ENCODE results near the gene JMJD1C.

The JMJD1C gene

DNA sequence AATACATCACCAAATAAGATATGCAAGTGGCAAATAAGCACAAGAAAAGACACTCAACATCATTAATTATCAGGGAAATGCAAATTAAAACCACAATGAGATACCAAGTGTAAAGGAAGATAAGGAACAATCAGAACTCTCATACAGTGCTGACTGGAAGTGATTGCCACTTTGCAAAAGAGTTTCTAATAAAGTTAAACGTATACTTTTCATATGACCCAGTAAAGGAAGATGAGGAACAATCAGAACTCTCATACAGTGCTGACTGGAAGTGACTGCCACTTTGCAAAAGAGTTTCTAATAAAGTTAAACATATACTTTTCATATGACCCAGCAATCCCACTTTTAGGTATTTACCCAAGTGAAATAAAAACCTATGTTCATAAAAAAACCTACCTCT lies 12.2 kb upstream of the JMJD1C start:
- FAIRE-seq: no peak

DNA sequence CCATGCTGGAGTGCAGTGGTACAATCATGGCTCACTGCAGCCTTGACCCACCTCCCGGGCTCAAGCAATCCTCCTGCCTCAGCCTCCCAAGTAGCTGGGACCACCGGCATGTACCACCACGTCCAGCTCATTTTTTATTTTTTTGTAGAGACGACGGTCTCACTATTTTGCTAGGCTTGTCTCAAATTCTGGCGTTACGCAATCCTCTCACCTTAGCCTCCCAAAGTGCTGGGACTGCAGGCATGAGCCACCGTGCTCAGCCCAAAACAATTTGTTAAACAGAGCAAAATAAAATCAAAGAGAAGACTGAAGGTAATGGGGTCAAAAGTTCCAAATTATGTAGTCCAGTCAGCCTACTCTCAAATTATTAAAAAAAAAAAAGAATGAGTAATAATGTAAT lies 8.7 kb upstream of the JMJD1C start:
- FAIRE-seq: no peak

DNA sequence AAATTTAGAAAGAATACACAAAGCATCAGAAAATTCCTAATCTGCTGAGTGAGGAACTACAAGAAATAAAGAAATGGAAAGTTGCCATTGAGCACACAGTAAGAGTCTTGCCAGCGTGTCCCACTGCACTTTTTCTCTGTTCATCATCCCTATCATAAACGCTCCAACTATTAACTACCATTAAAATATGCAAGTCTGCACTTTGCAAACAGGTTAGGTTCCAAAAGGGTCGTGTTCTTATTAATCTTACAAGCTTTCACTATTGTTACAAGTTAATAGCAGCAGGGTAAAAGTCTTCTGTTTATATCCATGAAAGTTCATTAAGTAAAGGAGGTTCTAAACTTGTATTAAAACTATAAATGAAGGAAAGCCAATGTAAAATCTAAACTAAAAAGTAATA lies 5.2 kb upstream of the JMJD1C start:
- FAIRE-seq: no peak

DNA sequence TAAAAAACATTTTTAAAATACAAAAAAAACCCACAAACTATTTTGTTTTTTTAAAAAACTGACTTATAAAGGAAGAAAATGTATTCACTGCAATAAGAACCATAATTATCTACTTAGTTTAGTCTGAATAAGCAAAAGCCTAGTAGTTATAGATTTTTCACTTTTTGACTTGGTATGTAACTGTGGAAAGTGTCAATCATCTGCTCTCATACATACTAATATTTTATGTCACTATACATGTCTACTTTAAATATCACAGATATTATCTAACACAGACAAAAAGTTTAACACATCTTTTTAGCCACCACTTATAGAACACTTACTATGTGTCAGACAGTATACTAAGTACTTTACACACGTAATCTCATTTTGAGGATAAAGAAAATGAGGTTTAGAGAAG lies 3.2 kb upstream of the JMJD1C start:
- no peak for FAIRE-seq

DNA sequence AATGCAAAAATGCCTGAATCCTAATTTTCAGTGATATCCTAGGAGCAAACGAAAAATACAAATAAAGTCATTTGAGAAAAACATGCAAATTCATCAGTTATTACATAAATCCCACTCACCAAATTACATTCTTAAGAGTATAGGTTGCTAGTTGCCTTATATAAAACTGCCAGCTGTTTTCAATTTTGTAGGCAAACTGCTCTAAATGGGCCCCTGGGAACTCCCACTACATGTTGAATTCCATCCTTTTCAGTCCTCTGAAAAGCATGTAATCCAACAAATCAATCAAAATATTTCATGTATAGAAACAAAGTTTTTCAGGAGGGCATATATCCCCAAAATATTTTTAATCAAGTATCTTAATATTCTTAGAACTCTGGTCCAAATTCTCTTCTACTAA lies 2.1 kb upstream of the JMJD1C start:
- FAIRE-seq: no peak

DNA sequence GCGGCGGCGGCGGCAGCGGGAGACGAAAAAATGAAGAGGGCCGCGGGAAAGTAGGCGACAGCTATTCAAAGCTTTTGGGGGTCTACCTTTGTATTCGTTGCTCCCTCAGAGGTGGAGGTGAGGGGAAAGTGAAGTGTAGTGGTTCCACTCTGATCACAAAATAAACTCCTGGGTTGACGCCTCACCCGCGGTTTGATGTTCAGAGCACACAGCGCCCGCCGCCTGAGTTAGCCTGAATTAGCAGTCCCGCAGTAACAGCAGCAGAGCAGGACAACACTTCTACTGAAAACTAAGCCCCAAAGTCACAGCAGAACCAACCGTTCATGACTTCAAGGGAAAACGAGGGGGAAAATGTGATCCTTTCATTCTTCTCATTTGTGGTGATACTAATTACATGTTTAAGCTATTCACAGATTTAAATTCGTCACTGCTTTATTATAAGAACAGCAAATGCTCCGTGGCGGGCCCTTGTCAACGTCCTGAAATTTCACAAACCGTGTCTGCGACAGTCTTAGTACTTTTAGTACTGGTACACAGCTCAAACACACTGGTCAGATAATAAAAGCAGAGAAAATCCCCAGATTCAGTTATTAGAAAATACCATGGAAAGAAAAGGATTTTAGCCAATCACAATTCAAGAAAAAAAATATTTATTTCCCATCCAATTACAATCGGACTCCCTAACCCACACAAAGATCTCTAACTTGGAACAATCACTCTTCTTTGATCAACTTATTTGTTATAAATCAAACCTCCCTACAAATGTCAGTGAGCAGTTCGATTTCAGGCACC lies 563 bp upstream of the JMJD1C start:
- FAIRE-seq: no peak

DNA sequence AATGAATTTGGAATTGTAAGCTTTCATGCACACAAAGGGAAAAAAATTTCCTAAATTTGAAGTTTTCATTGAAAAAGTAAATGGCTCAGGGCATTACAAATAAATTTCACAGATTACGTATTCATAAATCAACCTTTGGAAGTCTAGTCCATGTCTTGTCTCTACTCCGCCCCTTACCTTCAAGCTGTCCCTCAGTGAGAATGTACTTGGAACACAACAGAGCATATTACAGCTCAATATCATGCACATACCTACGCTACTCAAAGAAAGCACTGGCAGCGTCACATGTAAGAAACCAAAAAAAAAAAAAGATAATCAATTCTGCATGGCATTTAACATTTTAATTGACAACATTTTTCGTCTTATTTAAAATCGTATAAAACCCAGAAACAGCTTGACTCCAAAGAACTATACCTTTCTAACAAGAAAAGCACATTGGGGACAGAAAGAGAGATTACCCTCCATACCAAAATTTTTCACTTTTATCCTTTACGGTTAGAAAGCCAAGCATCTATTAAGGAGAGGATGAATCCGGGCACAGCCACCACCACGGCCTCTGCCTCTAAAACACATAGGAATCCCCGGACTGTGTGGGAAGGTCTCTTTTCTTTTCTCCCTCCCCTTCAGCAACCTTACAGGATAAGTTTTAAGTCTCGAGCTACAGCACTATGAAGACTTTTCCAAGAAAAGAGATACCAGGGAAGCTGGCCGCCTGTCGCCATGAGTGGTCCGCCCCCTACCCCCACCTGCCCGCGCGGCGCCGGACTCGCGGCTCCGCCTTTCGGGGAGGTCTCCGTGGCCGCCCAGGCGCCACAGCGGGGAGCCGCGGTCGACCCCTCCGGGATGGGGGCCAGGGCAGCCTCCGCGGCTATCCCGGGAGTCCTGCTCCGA lies 1.1 kb downstream of the JMJD1C start:
- no peak for FAIRE-seq

DNA sequence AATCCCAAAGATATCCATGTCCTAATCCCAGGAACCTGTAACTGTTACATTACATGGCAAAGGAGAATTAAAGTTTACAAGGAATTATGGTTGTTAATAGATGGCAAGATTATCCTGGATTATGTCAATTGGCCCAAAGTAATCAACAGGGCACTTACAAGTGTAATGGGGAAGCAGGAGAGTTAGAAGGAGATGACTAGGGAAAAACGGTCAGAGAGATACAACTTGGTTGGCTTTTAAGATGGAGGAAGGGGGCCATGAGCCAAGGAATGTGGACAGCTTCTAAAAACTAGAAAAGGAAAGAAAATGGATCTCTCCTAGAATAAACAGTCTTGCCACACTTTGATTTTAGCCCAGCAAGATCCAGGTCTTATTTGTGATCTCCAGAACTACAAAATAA lies 3.3 kb downstream of the JMJD1C start:
- FAIRE-seq: no peak

DNA sequence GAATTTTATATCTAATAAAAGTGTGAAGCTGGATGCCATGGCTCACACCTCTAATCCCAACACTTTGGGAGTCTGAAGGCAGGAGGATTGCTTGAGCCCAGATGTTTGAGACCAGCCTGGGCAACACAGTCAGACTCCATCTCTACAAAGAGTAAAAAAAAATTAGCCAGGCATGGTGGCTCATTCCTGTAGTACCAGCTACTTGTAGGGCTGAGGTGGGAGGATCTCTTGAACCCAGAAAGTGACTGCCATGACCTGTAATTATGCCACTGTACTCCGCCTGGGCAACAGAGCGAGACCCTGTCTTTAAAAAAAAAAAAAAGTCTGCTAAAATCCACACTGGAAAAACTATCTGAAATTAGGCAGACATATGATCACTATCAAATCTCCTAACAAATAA lies 7.6 kb downstream of the JMJD1C start:
- FAIRE-seq: no peak

DNA sequence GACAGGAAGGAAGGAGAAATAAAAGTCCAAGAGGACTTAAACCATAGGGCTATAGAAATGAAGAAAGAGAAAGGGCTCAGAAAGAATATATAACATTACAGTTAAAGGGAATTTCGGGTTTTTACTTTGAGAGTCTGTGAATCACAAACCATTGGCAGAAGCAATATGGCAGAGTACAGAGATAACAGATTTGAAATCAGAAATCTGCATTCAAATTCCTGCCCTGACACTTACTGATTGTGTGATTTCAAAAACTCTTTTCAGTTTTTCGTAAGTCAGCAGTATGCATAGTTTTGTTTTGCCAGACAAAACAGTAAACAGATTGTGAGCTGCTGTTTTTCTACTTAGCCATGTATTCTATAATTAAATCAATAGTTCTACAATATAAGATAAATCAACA lies 8.2 kb downstream of the JMJD1C start:
- FAIRE-seq: no peak

DNA sequence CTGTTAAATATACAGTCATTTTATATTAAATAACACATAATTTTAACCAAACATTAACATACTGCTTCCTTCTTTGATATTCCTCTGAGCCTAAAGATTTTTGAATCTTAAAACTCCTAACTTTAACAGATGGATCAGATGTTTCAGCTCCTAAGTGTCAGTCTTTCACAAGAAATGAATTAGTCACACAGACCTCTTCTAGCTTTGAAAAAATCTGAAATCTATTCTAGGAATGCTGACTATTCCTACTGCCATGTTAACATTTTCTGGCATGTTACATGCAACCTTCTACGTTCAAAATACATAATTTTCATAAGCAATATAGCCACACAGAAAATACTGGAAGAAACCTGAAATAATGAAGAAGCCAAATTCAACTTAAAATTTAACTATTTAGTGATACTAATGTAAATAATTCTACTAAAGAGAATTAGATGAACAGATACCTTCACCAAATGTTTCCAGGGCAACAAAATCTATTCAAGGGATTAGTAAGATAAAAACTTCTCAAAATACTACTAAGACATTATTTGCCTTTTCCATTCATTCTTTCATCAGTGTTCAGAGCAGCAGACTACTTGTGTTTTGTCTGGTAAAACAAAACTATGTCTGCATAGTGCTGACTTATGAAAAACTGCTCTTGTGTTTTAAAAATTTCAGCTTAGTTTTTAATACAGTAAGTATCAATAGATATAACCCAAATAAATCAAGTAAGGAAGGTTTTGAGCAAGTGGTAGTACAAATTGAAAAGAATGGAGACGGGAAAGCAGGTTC lies 9.2 kb downstream of the JMJD1C start:
- FAIRE-seq: no peak

DNA sequence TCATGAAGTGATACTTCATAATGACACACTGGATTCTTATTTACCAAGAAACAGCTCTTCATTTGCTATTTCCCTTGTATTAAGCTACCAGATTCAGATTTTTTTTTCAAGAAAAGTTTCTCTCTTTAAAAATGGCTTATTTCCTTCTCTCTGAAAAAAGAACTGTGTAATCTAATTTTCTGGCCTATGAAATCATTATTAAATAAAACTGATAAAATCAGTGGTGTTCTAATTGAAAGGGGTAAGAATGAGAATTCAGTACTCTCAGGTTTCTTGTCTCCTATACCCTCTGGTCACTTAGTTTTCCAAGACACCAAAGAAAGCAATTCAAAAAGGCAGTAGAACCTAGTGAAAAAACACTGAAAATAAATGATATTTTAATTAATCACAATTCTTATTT lies 10.3 kb downstream of the JMJD1C start:
- FAIRE-seq: no peak

DNA sequence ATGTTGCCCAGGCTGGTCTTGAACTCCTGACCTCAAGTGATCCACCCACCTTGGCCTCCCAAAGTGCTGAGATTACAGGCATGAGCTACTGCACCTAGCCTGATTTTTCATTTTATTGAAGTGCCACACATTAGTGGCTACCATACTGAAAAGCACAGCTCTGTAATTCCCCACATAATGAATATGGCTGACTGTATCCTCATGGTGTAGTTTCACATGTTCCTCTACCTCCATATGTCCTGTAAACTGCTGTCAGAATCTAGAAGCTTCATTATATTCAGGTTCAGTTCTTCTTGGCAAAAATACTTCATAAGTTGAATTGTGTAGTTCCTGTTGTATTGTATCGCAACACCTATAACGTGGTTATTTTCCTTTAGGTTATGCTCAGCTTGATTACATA lies 11.1 kb downstream of the JMJD1C start:
- FAIRE-seq: no peak

DNA sequence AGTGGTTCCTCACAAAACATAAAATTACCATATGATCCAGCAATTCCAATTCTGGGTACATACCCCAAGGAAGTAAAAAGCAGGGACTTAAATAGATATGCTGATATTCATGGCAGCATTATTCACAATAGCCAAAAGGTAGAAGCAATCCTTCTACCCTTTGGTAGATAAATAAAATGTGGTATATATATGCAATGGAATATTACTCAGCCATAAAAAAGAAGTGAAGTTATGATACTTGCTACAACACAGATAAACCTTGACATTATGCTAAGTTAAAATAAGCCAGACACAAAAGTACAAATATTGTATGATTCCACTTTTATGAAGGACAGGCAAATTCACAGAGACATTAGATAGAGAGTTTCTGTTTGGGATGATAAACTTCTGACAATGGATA lies 13.3 kb downstream of the JMJD1C start:
- no peak for FAIRE-seq

DNA sequence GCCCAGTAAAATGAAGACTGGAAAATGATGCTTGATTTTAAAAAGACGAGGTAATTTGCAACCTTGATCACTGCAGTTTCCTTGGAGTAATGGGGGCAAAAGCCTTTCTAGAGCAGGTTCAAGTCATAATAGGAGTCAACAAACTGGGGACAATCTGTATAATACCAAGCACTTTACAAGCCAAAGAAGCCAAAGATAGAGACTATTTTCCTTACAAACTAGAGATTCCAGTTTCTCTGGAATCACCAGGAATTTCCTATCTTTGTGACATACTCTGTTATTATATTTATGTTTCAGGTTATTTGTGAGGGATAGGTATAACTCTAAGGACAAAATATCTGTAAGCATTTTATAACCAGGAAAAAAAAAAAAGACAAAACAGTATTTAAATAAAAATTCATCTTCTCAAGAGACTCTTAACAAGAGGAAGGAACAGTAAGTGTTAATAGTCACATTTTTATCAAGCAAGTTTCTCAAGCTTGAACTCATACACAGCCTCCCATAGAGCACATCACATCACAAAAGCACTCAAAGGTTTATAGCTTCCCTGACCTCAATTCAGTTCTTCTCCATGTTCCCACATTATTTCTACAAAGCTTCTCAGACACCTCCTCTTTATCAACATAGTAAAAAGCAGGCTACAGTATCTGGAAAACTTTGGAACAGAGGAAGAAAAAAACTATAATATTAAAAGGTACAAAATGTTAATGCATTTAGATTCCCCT lies 18.9 kb downstream of the JMJD1C start:
- FAIRE-seq: no peak

DNA sequence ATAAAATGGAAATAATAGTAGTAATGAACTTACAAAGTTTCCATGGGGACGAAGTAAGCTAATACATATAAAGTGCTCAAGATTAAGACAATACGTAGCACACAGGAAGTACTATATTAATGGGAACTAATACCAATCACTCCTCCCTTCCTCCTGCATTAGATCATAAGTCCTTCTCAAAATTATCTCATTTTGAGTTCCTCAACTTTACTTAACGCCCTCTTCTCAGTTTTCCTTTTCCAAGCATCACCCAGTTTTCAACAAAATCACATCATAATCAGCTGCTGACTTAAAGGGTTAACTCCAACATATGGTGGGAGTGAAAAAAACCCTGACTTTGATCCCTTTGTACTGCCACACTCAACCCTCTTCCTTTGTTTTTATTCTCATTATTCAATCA lies 24.4 kb downstream of the JMJD1C start:
- no peak for FAIRE-seq

DNA sequence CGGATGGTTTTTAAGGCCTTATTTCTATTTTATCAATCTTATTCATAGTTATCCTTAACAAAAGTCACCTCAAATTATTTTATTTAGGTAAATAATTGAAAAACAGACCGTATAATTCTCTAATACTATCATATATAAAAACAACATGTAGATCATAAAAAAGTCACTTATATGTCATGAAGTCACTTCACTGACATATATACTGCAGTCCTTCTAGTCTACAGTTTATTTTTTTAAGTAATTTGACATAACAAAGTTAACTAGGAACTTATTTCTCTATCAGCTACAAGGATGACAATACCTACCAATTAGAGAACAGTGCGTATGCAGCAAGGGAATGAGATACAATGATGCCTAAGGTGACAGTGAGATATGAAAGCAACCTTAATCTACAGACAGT lies 26.2 kb downstream of the JMJD1C start:
- FAIRE-seq: no peak

DNA sequence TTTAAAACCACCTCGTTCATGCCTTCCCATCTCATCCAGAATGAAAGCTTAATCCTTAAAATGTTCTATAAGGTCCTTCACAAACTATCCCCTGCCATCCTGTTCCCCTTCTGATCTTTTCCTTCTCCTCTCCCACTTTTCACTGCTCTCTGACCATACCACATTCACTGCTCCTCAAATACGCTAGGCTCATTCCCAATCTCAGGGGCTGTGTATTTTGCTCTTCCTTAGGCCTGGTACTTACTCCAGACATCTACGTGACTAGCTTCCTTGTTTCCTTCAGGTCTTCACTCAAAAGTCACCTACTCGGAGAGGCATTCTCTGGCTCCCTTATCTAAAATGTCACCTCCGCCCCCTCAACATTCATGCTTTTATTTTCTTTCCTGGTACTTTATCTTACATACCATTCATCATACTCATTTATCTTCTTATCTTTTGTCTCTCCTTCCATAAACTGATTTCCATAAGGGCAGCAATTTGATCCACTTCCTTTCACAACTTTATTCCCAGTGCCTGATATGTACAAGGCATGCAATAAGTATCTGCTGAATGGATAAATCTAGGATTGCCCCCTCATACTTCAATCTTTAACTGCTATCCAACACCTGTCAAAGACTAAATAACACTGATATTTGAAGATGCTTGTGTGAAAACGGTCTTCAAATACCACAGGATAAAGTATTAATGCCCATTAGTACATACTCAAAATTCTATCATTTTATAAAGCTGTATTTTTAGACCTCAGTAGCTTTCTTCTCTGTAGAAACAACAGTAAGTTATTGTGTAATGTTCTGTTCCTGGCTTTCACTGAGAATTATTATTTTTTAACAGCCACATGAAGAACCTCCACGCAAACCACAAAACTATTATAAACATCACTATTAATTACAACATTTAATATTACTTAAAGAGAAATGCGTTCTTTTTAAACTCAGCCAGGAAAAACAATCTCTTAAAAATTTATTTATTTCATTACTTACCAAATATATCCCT lies 27.0 kb downstream of the JMJD1C start:
- FAIRE-seq: no peak

DNA sequence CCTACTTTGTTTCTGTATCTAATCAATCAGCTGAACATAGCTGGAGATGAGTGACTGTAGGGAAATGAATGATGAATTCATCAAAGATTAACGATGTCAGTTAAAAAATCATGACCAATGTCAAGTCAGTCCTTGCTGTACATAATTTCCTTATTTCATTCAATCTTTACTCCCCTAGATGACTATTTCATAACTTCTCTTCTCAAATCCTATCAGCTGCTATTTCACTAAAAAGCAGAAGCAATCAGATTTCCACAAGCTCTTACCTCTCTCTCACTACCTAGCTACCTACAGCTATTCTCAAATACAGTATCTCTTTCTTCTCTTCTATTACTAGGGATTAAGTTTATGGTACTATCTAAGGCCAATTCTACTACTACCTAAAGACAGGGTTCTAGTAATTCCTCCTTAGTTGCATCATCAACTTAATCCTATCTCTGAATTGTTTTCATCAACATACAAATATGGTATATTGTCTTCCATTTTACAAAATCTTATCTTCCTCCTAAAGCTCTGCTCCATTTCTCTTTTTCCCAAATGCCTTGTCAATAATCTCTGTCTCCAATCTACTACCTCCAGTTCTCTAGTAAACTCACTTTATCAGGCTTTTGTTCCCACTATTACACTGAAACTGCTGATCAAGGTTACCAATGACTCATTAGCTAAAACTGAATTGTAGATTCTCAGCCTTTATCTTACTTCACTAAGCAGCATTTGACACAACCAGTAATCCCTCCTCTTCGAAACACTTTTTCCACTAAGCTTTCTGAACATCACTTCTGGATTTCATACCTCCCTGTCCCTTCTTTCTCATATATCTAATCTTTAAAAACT lies 28.4 kb downstream of the JMJD1C start:
- no peak for FAIRE-seq

DNA sequence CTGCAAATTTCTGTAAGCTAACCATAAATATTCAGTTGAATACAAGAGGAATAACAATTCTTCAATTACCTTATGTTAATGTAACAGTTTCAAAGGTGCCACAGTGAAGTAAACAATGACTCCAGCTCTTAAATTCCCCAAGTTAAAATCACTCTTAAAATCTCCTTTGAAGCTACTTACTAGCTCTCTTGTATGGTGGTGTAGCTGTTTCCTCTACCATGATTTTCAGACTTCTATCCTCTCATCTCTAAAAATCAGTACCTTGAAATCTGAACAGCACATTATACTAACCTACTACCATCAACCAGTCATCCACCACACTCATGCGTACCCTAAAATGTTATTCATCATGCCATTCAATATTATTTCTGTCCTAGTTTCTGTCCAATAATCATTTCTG lies 29.6 kb downstream of the JMJD1C start:
- FAIRE-seq: no peak

All from colon (tissue), 2 donors.